ENCODE results near the gene CMKLR1.
A peak's percentile ranks its signal among the peaks of the same experiment; 100 is the strongest.

CMKLR1 gene

GRCh38 chr12:108320507-108321293 lies 18.4 kb downstream of the CMKLR1 start:
- no peak for DNase-seq
- in situ Hi-C loops (cut with HindIII; ENCODE audit: low pct_ligation_motif_present, low pct_unique_long_range_greater_than_20kb, low sequenced_read_pairs) = no loop called here

GRCh38 chr12:108319277-108320234 lies 19.6 kb downstream of the CMKLR1 start:
- DNase-seq = no peak
- in situ Hi-C loops (cut with HindIII; ENCODE audit: low pct_ligation_motif_present, low pct_unique_long_range_greater_than_20kb, low sequenced_read_pairs) = no loop called here

- no peak for DNase-seq
- in situ Hi-C loops (cut with HindIII; ENCODE audit: low pct_ligation_motif_present, low pct_unique_long_range_greater_than_20kb, low sequenced_read_pairs) = no loop called here
These were observed 20.4 kb downstream of the CMKLR1 start for GRCh38 chr12:108318472-108319275.

DNA sequence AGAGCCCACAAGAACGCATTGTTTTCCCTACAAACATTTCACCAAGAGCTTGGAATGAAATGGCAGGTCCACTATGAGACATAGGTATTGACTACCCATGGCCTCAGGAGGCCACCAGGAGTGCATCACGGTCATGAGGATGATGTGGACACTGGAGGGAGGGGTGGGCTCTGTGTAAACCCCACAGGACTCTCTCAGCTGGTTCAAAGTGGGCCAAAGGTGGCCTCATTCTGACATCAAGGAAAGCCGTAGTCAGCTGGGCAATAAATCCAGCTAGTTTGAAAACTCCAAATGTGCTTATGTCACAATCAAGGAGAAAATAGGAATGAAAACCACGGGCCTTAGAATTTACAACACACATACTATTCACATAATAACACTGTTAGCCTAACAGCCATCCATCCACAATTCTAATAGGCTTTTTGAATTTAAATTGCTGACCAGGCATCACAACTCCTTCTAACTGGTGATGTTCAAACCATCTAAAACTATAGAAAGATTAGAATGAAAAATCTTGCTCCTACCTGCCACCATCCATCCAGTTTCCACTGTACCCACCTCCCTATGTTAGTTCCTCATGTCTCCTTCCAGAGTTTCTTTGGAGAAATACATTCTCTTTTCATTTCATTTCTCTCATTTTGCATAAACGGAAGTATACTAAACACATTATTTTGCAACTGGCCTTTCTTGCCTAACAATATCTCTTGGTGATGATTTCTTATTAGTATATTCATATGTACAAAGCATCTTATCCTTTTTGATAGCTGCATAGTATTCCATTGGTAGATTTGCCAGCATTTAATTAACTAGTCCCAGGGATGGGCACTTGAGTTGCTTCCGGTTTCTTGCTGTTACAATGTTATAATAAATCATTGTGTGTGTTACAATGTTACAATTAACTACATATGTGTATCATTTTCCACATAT lies 21.5 kb downstream of the CMKLR1 start:
- DNase-seq = no peak
- in situ Hi-C loops (cut with HindIII; ENCODE audit: low pct_ligation_motif_present, low pct_unique_long_range_greater_than_20kb, low sequenced_read_pairs) = no loop called here

GRCh38 chr12:108316176-108317086 lies 22.7 kb downstream of the CMKLR1 start:
- in situ Hi-C loops (cut with HindIII; ENCODE audit: low pct_ligation_motif_present, low pct_unique_long_range_greater_than_20kb, low sequenced_read_pairs) = no loop called here
- DNase-seq = no peak

GRCh38 chr12:108315486-108316105 lies 23.5 kb downstream of the CMKLR1 start:
- in situ Hi-C loops (cut with HindIII; ENCODE audit: low pct_ligation_motif_present, low pct_unique_long_range_greater_than_20kb, low sequenced_read_pairs) = no loop called here
- no peak for DNase-seq

DNA sequence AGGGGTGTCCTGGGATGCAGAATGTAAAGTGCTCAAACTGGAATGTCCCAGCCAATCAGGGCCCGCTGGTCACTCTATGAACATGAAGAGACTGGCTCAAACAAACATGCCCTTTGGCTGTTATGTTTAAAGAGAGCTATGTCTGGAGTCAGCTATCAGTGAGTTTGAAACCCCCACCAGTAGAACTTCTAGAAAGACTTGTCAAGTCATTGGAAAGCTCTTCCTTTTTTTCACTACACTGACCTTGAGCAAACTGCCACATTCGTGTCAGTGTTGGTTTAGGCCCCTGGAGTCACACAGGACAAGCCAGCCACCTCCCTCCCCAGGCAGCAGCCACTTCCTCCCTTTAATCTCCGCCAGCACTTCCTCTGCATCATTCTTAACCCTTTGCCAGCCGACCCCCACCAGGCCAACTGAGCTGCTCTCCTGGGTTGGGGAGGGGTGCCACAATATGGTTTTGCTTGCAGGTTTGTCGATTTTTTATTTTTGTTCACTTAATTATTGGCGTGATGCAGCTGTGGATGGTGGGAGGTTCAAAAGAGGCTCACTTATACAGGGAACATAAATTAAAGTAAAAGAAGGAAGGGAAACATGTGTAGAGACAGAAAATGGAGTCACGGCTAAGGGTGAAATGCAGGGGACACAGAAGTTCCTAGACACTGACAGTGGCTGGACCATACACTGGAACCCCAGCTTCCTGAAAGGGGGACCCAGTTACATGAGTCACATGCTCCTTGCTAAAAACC lies 25.3 kb downstream of the CMKLR1 start:
- DNase-seq = no peak
- in situ Hi-C loops (cut with HindIII; ENCODE audit: low pct_ligation_motif_present, low pct_unique_long_range_greater_than_20kb, low sequenced_read_pairs) = no loop called here

DNA sequence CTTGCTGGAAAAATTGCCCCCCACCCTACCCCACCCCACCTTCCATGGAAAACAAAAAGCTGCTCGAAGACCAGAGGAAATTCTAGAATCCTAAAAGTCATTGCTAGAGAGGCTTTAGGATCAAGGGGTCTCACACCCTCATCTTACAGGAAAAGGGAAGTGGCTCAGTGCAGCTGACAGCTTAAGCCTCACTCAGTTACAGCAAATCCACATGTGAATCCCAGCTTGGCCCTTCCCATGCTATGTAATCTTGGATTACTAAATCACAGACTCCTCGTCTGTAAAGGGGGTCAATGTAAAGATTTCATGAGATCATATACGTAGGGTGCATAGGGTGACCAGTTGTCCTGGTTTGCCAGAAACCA lies 25.9 kb downstream of the CMKLR1 start:
- in situ Hi-C loops (cut with HindIII; ENCODE audit: low pct_ligation_motif_present, low pct_unique_long_range_greater_than_20kb, low sequenced_read_pairs) = no loop called here
- no peak for DNase-seq

DNA sequence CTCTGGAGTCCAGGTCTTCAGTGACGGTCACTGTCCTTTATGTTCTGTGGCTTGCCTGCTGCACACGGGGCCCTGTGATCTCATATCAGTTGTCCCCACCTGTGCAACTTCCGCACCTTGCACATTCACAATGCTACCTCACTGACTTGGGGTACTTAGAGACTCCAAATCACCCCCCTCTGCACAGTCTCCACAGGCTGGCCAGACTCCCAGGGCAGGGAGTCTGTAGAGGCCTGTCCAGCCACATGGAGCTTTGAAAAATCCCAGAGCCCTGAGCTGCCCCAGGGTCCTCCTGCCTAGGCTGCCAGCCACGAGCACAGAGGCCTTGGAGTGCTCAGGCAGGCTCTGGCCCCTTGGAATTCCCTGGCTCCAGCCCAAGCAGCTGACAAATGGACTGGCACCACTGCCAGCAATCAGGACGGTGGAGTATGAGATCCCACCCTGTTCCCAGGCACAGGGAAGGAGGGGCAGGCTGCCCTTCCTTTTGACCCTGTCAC lies 26.4 kb downstream of the CMKLR1 start:
- in situ Hi-C loops (cut with HindIII; ENCODE audit: low pct_ligation_motif_present, low pct_unique_long_range_greater_than_20kb, low sequenced_read_pairs) = no loop called here
- DNase-seq = peak; percentile 39

DNA sequence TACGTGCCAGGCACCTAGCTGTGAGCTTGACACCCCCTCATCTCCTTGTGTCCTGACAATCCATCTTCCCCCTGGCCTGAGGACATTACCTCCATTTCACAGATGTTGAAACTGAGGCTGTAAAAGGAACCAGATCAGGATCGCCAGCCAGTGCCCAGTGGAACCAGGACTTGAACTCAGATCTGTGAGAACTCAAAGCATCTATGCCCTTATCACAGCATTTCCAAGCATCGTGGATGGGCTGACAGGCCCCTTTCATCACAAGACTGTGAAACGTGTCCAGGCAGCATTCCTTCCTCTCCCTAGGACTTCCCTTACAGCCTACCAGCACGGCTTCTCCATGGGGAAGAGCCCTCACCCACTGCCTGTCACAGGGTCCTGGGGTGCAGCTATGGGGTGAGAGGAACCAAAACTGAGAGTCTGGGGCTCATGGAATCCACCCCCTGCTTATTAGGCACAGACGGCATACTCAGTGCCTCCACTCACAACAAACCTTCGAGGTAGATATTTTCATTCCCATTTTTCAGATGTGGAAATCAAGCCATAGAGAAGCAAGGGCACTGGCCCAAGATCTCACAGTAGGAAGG lies 26.9 kb downstream of the CMKLR1 start:
- no peak for DNase-seq
- in situ Hi-C loops (cut with HindIII; ENCODE audit: low pct_ligation_motif_present, low pct_unique_long_range_greater_than_20kb, low sequenced_read_pairs) = no loop called here

DNA sequence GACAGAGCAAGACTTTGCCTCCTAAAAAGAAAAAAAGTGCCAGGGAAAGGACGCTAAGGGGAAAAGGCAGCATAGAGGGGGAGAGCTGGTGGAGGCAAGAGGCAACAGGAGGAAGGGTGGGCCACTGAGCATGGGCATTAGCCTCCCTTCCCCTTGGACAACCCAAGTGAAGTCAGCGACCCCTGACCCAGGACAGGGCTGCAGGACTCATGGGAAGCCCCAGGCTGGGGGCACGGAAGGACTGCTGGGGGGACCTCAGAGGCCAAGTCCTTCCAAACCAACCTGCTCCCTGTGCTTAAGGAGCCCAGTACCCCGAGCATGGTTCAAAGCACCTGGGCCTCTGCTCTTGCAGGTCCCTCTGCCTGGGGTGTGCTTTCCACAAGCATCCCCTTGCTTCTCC lies 27.5 kb downstream of the CMKLR1 start:
- no peak for DNase-seq
- in situ Hi-C loops (cut with HindIII; ENCODE audit: low pct_ligation_motif_present, low pct_unique_long_range_greater_than_20kb, low sequenced_read_pairs) = no loop called here

DNA sequence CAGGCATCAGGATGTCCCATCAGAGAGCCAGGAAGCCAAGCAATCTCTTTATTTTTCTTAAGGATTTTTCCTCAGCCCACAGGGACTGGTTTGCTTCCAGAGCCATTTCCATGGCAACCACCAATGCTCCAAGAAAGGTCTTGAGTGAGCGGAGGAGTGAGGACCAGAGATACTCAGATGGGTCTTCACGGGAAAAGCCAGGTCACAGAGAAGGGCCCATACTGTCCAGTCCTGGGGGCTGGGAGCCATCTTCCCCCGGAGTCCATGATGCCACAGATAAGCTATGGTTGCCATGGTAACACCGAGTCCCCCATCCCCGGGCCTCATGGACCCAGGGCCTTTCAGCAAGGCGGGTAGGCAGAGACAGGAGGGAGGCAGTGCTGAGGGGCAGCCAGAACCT lies 28.6 kb downstream of the CMKLR1 start:
- no peak for DNase-seq
- in situ Hi-C loops (cut with HindIII; ENCODE audit: low pct_ligation_motif_present, low pct_unique_long_range_greater_than_20kb, low sequenced_read_pairs) = no loop called here

DNA sequence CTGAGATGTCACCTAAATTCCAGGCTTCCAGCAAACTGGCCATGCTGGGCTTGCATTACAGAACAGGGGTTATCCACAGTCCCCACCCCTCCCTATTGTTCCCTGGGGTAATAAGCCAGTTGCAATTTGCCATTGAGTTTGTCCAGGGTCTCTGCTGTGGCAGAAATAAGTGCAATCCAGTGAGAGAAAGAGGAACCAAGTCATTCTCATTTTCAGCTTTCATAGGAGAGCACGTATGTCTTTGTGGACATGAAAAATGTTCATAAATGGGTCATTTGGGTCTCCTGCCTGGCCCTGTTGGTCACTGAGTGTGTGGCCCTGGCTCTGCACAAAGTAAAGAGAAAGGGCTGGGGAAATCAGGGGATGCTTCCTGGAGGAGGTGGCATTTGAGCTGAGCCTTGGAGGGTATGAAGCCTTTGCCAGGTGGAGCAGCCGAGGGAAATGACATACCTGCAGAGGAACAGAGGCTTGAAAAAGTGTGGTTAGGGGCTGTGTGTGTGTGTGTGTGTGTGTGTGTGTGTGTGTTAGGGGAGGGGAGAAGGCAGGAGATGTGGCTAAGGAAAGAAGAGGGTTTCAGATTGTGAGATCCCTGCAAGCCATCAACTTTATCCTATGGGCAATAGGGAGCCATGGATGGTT lies 29.3 kb downstream of the CMKLR1 start:
- DNase-seq = no peak
- in situ Hi-C loops (cut with HindIII; ENCODE audit: low pct_ligation_motif_present, low pct_unique_long_range_greater_than_20kb, low sequenced_read_pairs) = no loop called here

DNA sequence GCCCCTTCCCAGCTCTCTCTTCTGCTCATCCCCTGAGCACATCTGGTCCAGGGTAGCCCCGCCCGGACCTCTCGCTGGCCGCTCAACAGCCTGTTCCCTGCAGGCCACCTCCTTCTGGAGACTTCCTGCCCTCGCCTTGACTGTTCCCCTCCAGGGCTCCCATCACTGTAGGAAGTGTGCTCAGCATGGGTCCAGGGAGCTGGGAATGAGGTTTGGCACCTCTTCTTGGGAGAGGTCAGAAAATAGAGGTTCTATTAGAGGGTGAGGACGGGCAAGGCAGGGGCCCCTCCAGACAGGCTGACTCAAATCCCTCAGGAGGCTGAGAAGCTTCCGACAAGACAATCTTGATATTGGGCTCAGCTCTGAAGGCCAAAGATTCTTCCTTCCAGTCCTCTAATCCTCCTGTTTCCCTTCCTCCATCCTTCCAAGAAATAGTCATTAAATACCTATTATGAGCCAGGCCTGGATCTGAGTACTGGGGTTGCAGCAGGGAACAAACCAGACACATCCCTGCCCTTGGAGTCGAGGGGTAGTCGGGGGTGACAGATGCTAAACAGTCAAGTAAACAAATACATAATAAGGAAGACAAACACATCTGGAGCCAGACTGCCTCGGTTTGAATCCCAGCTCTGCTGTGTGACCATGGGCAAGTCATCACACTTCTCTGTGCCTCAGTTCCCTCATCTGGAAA lies 30.6 kb downstream of the CMKLR1 start:
- DNase-seq = no peak
- in situ Hi-C loops (cut with HindIII; ENCODE audit: low pct_ligation_motif_present, low pct_unique_long_range_greater_than_20kb, low sequenced_read_pairs) = no loop called here

DNA sequence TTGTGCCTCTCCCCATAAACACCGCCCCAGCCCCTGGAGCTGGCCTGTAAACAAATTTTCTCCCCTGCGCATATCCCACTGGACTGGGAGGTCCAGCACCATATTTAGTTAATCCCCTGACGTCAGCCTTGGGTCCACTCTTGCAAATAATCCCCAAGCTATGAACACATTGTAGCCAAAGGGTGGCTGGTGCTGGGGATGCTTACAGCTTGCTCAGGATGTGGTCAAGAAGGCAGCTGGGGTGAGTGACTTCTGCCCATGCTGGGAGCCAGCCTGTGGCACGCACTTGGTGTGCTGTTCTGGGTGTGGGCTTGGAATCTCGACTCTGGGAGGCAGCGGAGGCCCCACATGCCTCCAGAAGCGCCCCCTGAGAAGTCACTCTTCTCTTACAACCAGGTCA lies 32.1 kb downstream of the CMKLR1 start:
- in situ Hi-C loops (cut with HindIII; ENCODE audit: low pct_ligation_motif_present, low pct_unique_long_range_greater_than_20kb, low sequenced_read_pairs) = no loop called here
- DNase-seq = peak; percentile 89
